ENCODE results near the gene MTARC2. TPM values are rescaled to one million over a fixed set of nuclear protein-coding genes. Genes with fewer than 3 reads are reported as not detected.
A peak's percentile ranks its signal among the peaks of the same experiment; 100 is the strongest.

The MTARC2 gene
- total RNA-seq, 1 donor from 2014 or later, result 8.9 TPM

DNA sequence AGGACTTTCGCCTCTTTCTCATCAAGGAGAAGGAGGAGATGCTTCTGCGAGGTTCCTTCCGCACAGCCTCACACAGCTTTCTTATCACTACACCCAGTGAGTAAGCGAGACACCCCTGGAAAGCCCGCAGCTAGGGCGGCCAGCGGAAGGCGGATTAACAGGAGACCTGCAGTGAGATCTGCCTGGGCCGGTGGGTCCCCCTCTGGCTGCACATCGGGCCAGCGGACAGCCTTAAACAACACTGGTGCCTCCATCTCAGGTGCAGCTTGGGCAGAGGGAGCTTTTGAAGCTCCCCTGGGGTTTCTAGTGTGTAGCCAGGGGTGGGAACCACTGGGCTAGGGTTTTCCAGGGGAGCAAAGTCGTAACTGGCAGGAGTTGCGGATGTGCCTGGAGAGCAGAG, 21.1 kb downstream of the MTARC2 start:
- ATAC-seq (ENCODE audit: low read depth), result no peak
- peak overlapping the region; percentile 59 for H3K27ac Mint-ChIP-seq
- POLR2A ChIA-PET, result interaction anchor here (0.7 to 0.9 kb wide), 2 partner anchors 8 to 70 kb away, joined by 3 read pairs; no protein-coding TSS in a partner anchor
- H3K36me3 Mint-ChIP-seq (ENCODE audit: low read depth), result no peaks in the 10 kb centered on the region
- H3K9me3 Mint-ChIP-seq, result no peaks in the 10 kb centered on the region
- no peak overlapping the region for H3K4me3 Mint-ChIP-seq
- no peak for DNase-seq
- intact Hi-C loops (cut with micrococcal nuclease), result no loop called here
- no peaks in the 10 kb centered on the region for H3K27me3 Mint-ChIP-seq
- peaks cover 44% of the 10 kb centered on the region for H3K4me1 Mint-ChIP-seq
- CTCF ChIA-PET, result interaction anchor here (1.0 to 1.6 kb wide), 2 partner anchors 36 to 78 kb away, joined by 4 to 5 read pairs; no protein-coding TSS in a partner anchor
- TF ChIP-seq, protein P1, sequence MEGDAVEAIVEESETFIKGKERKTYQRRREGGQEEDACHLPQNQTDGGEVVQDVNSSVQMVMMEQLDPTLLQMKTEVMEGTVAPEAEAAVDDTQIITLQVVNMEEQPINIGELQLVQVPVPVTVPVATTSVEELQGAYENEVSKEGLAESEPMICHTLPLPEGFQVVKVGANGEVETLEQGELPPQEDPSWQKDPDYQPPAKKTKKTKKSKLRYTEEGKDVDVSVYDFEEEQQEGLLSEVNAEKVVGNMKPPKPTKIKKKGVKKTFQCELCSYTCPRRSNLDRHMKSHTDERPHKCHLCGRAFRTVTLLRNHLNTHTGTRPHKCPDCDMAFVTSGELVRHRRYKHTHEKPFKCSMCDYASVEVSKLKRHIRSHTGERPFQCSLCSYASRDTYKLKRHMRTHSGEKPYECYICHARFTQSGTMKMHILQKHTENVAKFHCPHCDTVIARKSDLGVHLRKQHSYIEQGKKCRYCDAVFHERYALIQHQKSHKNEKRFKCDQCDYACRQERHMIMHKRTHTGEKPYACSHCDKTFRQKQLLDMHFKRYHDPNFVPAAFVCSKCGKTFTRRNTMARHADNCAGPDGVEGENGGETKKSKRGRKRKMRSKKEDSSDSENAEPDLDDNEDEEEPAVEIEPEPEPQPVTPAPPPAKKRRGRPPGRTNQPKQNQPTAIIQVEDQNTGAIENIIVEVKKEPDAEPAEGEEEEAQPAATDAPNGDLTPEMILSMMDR (IDR thresholded peaks at IDR 0.05), result no peak

DNA sequence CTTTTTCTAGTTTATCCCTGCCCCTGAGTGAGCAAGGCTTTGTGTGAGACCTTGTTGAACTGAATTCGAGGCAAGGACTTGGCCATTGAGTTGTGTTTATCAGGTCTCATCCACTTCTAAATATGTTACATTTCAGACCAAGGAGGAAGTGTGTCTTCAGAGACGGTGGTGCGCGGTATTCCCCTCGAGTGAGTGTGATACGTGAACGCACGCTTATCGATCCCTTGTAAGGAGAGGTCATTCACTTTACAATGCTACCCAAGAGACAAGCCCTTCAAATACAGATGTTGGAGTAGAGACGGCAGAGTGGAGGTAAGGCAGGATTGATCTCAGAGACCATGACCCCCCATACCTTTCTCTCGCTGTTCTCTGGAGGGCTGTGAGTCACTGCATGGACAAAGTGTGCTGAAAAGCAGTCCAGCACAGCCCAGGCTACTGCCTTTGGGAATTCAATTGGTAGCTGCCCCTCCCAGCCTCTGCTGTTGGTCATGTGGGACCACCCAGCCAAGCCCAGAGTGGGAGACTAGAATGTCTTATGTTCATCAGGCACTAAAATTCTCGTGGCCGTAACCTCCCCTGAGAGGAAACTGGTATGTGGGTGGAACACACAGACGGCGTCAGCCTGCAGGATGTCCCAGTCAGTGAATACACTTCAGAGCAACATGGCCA, 22.3 kb downstream of the MTARC2 start:
- DNase-seq (no peak), ATAC-seq (ENCODE audit: low read depth) (peak; percentile 88)
- H3K27ac Mint-ChIP-seq, result peak overlapping the region; percentile 96
- H3K36me3 Mint-ChIP-seq (ENCODE audit: low read depth), result no peaks in the 10 kb centered on the region
- CTCF ChIA-PET, result interaction anchor here (1.6 kb wide), 1 partner anchor 37 kb away, joined by 5 read pairs; no protein-coding TSS in a partner anchor
- H3K9me3 Mint-ChIP-seq, result no peaks in the 10 kb centered on the region
- intact Hi-C loops (cut with micrococcal nuclease), result loop anchor here (1.0 to 5.0 kb wide), 5 partner anchors 22 to 550 kb away; partner anchors contain the start of genes MARK1, MTARC2 and RAB3GAP2
- peak overlapping the region; percentile 82 for H3K4me3 Mint-ChIP-seq
- no peaks in the 10 kb centered on the region for H3K27me3 Mint-ChIP-seq
- POLR2A ChIA-PET, result interaction anchor here (0.6 to 2.8 kb wide), 8 partner anchors 10 to 789 kb away, joined by 3 to 18 read pairs (median 4); partner anchors contain the start of gene MTARC2
- H3K4me1 Mint-ChIP-seq, result peaks cover 48% of the 10 kb centered on the region
- TF ChIP-seq, protein P1 (IDR thresholded peaks at IDR 0.05), result no peak

DNA sequence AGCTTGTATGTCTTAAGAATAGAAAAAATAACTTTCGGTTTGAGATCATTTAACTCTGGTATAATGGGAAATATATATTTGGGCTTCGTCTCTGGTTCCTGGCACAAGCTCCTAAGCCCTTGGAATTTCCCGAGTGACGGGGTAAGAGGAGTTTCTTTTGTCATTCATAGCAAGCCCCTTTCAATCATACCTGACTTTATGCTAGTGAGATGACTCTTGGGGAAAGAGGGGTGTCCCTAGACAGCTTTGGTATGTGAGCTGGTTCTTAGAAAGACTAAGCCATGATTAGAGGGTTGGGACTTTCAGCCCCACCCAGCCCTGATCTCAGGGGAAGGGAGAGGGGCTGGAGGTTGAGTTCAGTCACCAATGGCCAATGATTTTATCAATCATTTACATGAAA, 24.7 kb downstream of the MTARC2 start:
- POLR2A ChIA-PET, result interaction anchor here (2.8 kb wide), 1 partner anchor 24 kb away, joined by 18 read pairs; the partner anchor contains the start of gene MTARC2

DNA sequence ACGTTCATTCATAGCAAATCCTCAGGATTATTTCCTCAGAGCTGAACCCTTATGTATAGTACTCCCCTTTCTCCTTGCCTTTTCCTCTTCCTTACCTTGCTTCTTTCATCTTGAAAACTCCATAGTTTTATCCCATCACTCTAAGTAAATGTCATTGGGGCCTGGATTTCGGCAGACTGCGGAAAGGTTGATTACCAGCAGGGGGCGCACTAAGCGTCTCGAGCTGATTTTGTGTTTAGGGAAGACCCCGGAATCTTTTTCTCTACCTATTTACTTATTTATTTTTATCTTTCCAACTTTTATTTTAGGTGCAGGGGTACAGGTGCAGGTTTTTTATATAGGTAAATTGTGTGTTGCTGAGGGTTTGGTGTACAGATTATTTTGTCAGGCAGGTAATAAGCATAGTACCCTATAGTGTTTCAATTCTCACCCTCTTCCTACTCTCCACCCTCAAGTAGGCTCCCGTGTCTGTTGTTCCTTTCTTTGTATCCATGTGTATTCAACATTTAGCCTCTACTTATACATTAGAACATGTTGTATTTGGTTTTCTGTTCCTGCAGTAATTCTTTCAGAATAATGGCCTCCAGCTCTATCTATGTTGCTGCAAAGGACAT, 27.2 kb downstream of the MTARC2 start:
- Mint-ChIP-seq H3K36me3 (ENCODE audit: low read depth) (no peaks in the 10 kb centered on the region), H3K4me3 (no peak overlapping the region), H3K27ac (no peak overlapping the region), H3K27me3 (no peaks in the 10 kb centered on the region), H3K4me1 (peaks cover 34% of the 10 kb centered on the region), H3K9me3 (no peaks in the 10 kb centered on the region)
- ChIA-PET POLR2A (interaction anchor here (0.6 kb wide), 1 partner anchor 681 kb away, joined by 3 read pairs; the partner anchor contains the start of gene IARS2), CTCF (interaction anchor here (0.7 to 5.4 kb wide), 21 partner anchors 11 to 588 kb away, joined by 3 to 44 read pairs (median 4); partner anchors contain the start of genes MTARC1 and MTARC2)
- DNase-seq, result peak; percentile 39
- TF ChIP-seq, protein P1 (IDR thresholded peaks at IDR 0.05), result peak; percentile 74
- intact Hi-C loops (cut with micrococcal nuclease), result loop anchor here (5.0 kb wide), 3 partner anchors 228 to 938 kb away; no protein-coding TSS in a partner anchor
- no peak for ATAC-seq (ENCODE audit: low read depth)

More for the DNA sequence above, 24.7 kb downstream of the MTARC2 start:
- intact Hi-C loops (cut with micrococcal nuclease), result loop anchor here (5.0 kb wide), 1 partner anchor 246 kb away; the partner anchor contains the start of gene MARK1
- Mint-ChIP-seq H3K4me3 (no peak overlapping the region), H3K4me1 (peaks cover 55% of the 10 kb centered on the region), H3K36me3 (ENCODE audit: low read depth) (no peaks in the 10 kb centered on the region), H3K27me3 (no peaks in the 10 kb centered on the region), H3K27ac (no peak overlapping the region), H3K9me3 (no peaks in the 10 kb centered on the region)
- DNase-seq (no peak), ATAC-seq (ENCODE audit: low read depth) (no peak)
- TF ChIP-seq, protein P1 (IDR thresholded peaks at IDR 0.05), result no peak
- CTCF ChIA-PET, result interaction anchor here (1.1 to 5.4 kb wide), 5 partner anchors 13 to 583 kb away, joined by 3 to 44 read pairs (median 4); no protein-coding TSS in a partner anchor
